H9 (cell line): ENCODE data around the gene SH3TC1. TPM values are rescaled to one million over a fixed set of nuclear protein-coding genes. Genes with fewer than 3 reads are reported as not detected.

Experiments used
- DNase-seq: peaks from one replicate; pipeline ENCODE4 v3.0.0-alpha.2; 2017
- H2AFZ ChIP-seq: one replicate; pipeline ENCODE4 v1.6.1; 2013; ENCODE audit warnings: mild to moderate bottlenecking, low read length, control low read depth, moderate library complexity
- H2AK5ac ChIP-seq: 2 replicates; pipeline ENCODE4 v1.6.1; 2013; ENCODE audit warnings: low read length, control low read depth, mixed read lengths; ENCODE audit not compliant: insufficient read length
- H2BK120ac ChIP-seq: one replicate; pipeline ENCODE4 v1.6.1; 2013; ENCODE audit warnings: low read depth, mild to moderate bottlenecking, low read length, control low read depth, inconsistent platforms; ENCODE audit not compliant: poor library complexity, severe bottlenecking
- H2BK12ac ChIP-seq: 2 replicates; pipeline ENCODE4 v1.6.1; 2013; ENCODE audit warnings: low read length, control low read depth, mixed read lengths, low read depth; ENCODE audit not compliant: insufficient read length
- H2BK15ac ChIP-seq: 2 replicates; pipeline ENCODE4 v1.6.1; 2013; ENCODE audit warnings: low read depth, low read length, control low read depth
- H2BK20ac ChIP-seq: one replicate; pipeline ENCODE4 v1.6.1; 2013; ENCODE audit warnings: low read depth, mild to moderate bottlenecking, low read length, control low read depth, inconsistent platforms; ENCODE audit not compliant: poor library complexity, severe bottlenecking
- H2BK5ac ChIP-seq: 2 replicates; pipeline ENCODE4 v1.6.1; 2013; ENCODE audit warnings: low read length, control low read depth, mixed read lengths; ENCODE audit not compliant: insufficient read length
- H3K14ac ChIP-seq: 2 replicates; pipeline ENCODE4 v1.6.1; 2013; ENCODE audit warnings: low read length, control low read depth; ENCODE audit not compliant: insufficient read depth
- H3K18ac ChIP-seq: 2 replicates; pipeline ENCODE4 v1.6.1; 2013; ENCODE audit warnings: low read depth, mild to moderate bottlenecking, mixed read lengths, low read length, control low read depth; ENCODE audit not compliant: insufficient read length
- H3K23ac ChIP-seq: 2 replicates; pipeline ENCODE4 v1.6.1; 2013; ENCODE audit warnings: low read length, control low read depth, mixed read lengths, low read depth; ENCODE audit not compliant: insufficient read length
- H3K23me2 ChIP-seq: 2 replicates; pipeline ENCODE4 v1.6.1; 2013; ENCODE audit warnings: low read depth, mild to moderate bottlenecking, mixed read lengths, low read length, control low read depth; ENCODE audit not compliant: insufficient read length, poor library complexity, severe bottlenecking
- H3K27ac ChIP-seq: 2 replicates; pipeline ENCODE4 v1.5.1; 2013; ENCODE audit warnings: low read length, control low read depth, mixed read lengths, low read depth; ENCODE audit not compliant: insufficient read length
- H3K27me3 ChIP-seq: 2 replicates; pipeline ENCODE4 v1.6.1; 2013; ENCODE audit warnings: low read length, control low read depth, inconsistent platforms; ENCODE audit not compliant: insufficient read depth
- H3K4ac ChIP-seq: 2 replicates; pipeline ENCODE4 v1.6.1; 2013; ENCODE audit warnings: low read depth, mild to moderate bottlenecking, control low read depth, inconsistent platforms, low read length, moderate library complexity
- H3K4me1 ChIP-seq: 2 replicates; pipeline ENCODE4 v1.6.1; 2013; ENCODE audit warnings: low read length, control low read depth, inconsistent platforms; ENCODE audit not compliant: insufficient read depth
- H3K4me2 ChIP-seq: 2 replicates; pipeline ENCODE4 v1.6.1; 2013; ENCODE audit warnings: low read length, control low read depth, mixed read lengths; ENCODE audit not compliant: insufficient read length, insufficient read depth
- H3K56ac ChIP-seq: 2 replicates; pipeline ENCODE4 v1.6.1; 2013; ENCODE audit warnings: low read depth, mild to moderate bottlenecking, mixed read lengths, low read length, control low read depth; ENCODE audit not compliant: insufficient read length
- H3K79me1 ChIP-seq: 2 replicates; pipeline ENCODE4 v1.6.1; 2013; ENCODE audit warnings: low read depth, mild to moderate bottlenecking, moderate library complexity, low read length, control low read depth, inconsistent platforms; ENCODE audit not compliant: insufficient read depth, poor library complexity, severe bottlenecking
- H3K79me2 ChIP-seq: 2 replicates; pipeline ENCODE4 v1.6.1; 2013; ENCODE audit warnings: low read length, control low read depth, inconsistent platforms; ENCODE audit not compliant: insufficient read depth
- H3K9ac ChIP-seq: 2 replicates; pipeline ENCODE4 v1.6.1; 2013; ENCODE audit warnings: low read length, control low read depth, mixed read lengths; ENCODE audit not compliant: insufficient read length; ENCODE audit errors: extremely low read depth
- H3K9me3 ChIP-seq: one replicate; pipeline ENCODE4 v1.6.1; 2013; ENCODE audit warnings: low read depth, low read length, inconsistent platforms; ENCODE audit not compliant: control insufficient read depth
- H3T11ph ChIP-seq: one replicate; pipeline ENCODE4 v1.6.1; 2013; ENCODE audit warnings: mild to moderate bottlenecking, low read length, control low read depth, inconsistent platforms
- H4K20me1 ChIP-seq: one replicate; pipeline ENCODE4 v1.6.1; 2013; ENCODE audit not compliant: control insufficient read depth, insufficient read length, insufficient read depth
- H4K5ac ChIP-seq: 2 replicates; pipeline ENCODE4 v1.6.1; 2013; ENCODE audit warnings: low read depth, mild to moderate bottlenecking, mixed read lengths, low read length, control low read depth; ENCODE audit not compliant: insufficient read length
- H4K8ac ChIP-seq: replicated peaks from 2 replicates; pipeline ENCODE4 v1.6.1; 2013; ENCODE audit warnings: low read length, control low read depth, mixed read lengths, low read depth; ENCODE audit not compliant: insufficient read length
- H4K91ac ChIP-seq: 2 replicates; pipeline ENCODE4 v1.6.1; 2013; ENCODE audit warnings: low read depth, mild to moderate bottlenecking, moderate library complexity, mixed read lengths, low read length, control low read depth; ENCODE audit not compliant: insufficient read length
- H3K27ac Mint-ChIP-seq, 3 experiments: 2 replicates in 2 of 3; 3 replicates in 1 of 3; pipeline ENCODE4 v1.8.0; 2020 to 2021; ENCODE audit warnings: mixed read lengths in 3 of 3, mild to moderate bottlenecking in 1 of 3, moderate library complexity in 1 of 3
- H3K27me3 Mint-ChIP-seq: 2 replicates; pipeline ENCODE4 v1.8.0; 2021; ENCODE audit warnings: low read depth, mild to moderate bottlenecking, moderate library complexity, mixed read lengths
- H3K36me3 Mint-ChIP-seq, 3 experiments: 2 replicates in 2 of 3; 3 replicates in 1 of 3; pipeline ENCODE4 v1.8.0; 2020 to 2021; ENCODE audit warnings: low read depth in 3 of 3, mixed read lengths in 3 of 3; ENCODE audit not compliant: insufficient read depth in 1 of 3
- H3K4me1 Mint-ChIP-seq, 2 experiments: 2 replicates each; pipeline ENCODE4 v1.8.0; 2020; ENCODE audit warnings: mixed read lengths in 2 of 2
- H3K4me3 Mint-ChIP-seq, 2 experiments: 2 replicates in 1 of 2; 3 replicates in 1 of 2; pipeline ENCODE4 v1.8.0; 2020 to 2021; ENCODE audit warnings: mild to moderate bottlenecking in 2 of 2, mixed read lengths in 2 of 2, moderate library complexity in 1 of 2
- H3K9me3 Mint-ChIP-seq, 2 experiments: 2 replicates in 1 of 2; 3 replicates in 1 of 2; pipeline ENCODE4 v1.8.0; 2020; ENCODE audit warnings: mild to moderate bottlenecking in 2 of 2, mixed read lengths in 2 of 2, moderate library complexity in 1 of 2
- CTCF ChIP-seq: fragments of 200-600 bp; sonication (generic); conservative IDR thresholded peaks from 3 replicates; pipeline ENCODE4 v1.8.0; 2021; ENCODE audit warnings: antibody characterized with exemption, mild to moderate bottlenecking
- WGBS: extraction: QIAGEN DNeasy Blood & Tissue Kit; methylation state at CpG from one replicate; pipeline ENCODE4 v1.1.7; 2013; ENCODE audit warnings: missing lambda C conversion rate, low lambda C conversion rate, mixed read lengths; ENCODE audit not compliant: insufficient read length; ENCODE audit errors: extremely low coverage; 5-methylcytosine and 5-hydroxymethylcytosine counted together
- total RNA-seq: library from RNA; stranded (reverse); gene quantifications from 2 replicates; pipeline ENCODE4 v1.2.1, GENCODE V29; 2021

Gene SH3TC1
- total RNA-seq, 1 experiment from 2014 or later, result 0.74 TPM

GRCh38 chr4:8162625-8163024 is 36.5 kb upstream of the SH3TC1 start:
- peaks cover 3% of the 10 kb centered on the region; the same call in 1 of the 2 replicates for H3K27me3 ChIP-seq
- Mint-ChIP-seq H3K9me3 (peaks cover 3 to 4% of the 10 kb centered on the region in 2 experiments; a peak in 4 of 5 replicates), H3K4me3 (no peak overlapping the region), H3K4me1 (peaks cover 7 to 9% of the 10 kb centered on the region in 2 experiments), H3K27ac (no peak overlapping the region), H3K36me3 (no peaks in the 10 kb centered on the region), H3K27me3 (peaks cover 47% of the 10 kb centered on the region)
- H3K27ac ChIP-seq, result no peak overlapping the region
- H4K8ac ChIP-seq, result no peak overlapping the region
- H3K56ac ChIP-seq, result no peak overlapping the region
- no peaks in the 10 kb centered on the region for H3K9me3 ChIP-seq
- no peak overlapping the region for H3K18ac ChIP-seq
- no peak overlapping the region for H4K5ac ChIP-seq
- H2BK15ac ChIP-seq, result no peak overlapping the region
- H3K4ac ChIP-seq, result no peak overlapping the region
- no peak overlapping the region for H2BK20ac ChIP-seq
- TF ChIP-seq CTCF, result no peak
- no peak overlapping the region for H4K91ac ChIP-seq
- no CpG with 5 or more reads among the region's 8 CpGs for WGBS
- H3T11ph ChIP-seq, result no peak overlapping the region
- no peak overlapping the region for H2BK5ac ChIP-seq
- DNase-seq, result no peak
- no peak overlapping the region; the same call in 1 of the 2 replicates for H3K14ac ChIP-seq
- H3K79me1 ChIP-seq, result no peaks in the 10 kb centered on the region
- no peak overlapping the region for H3K23ac ChIP-seq
- no peak overlapping the region for H3K4me2 ChIP-seq
- no peak overlapping the region for H2BK12ac ChIP-seq
- H4K20me1 ChIP-seq, result no peaks in the 10 kb centered on the region
- no peak overlapping the region for H2AK5ac ChIP-seq
- H3K4me1 ChIP-seq, result no peaks in the 10 kb centered on the region
- no peaks in the 10 kb centered on the region for H3K79me2 ChIP-seq
- H2BK120ac ChIP-seq, result no peak overlapping the region
- H3K23me2 ChIP-seq, result peaks cover 9% of the 10 kb centered on the region
- no peak overlapping the region for H3K9ac ChIP-seq
- H2AFZ ChIP-seq, result no peak overlapping the region
